Endothelial cell of umbilical vein (primary cell): ENCODE results near the gene CCDC57. TPM values are rescaled to one million over a fixed set of nuclear protein-coding genes. Genes with fewer than 3 reads are reported as not detected.

Source experiments
- BruUV-seq: library from RNA; stranded (reverse); fragments of 400-500 nt; replicated peaks from 2 replicates; lab custom pipeline; 2021; lab: Mats Ljungman, UMichigan
- CTCF ChIA-PET: fragments of 300-600, 350-600 bp; sonication (Branson Sonifier 250); formaldehyde crosslinking; loops from one replicate; lab custom pipeline; 2021; ENCODE audit warnings: antibody characterized with exemption, inconsistent platforms; lab: Charles Lee
- POLR2A ChIA-PET: fragments of 300-600, 350-600 bp; sonication (Branson Sonifier 250); formaldehyde crosslinking; loops from one replicate; lab custom pipeline; 2021; ENCODE audit warnings: antibody characterized with exemption, inconsistent platforms; lab: Charles Lee
- DNase-seq: peaks from one replicate; pipeline ENCODE4 v3.0.0-alpha.2; 2011; ENCODE audit warnings: low read depth, low spot score
- FAIRE-seq: peaks from 2 replicates; lab custom pipeline; 2011; peaks lifted over from hg19 to GRCh38; lab: Jason Lieb, UNC
- H2AFZ ChIP-seq: 2 replicates; pipeline ENCODE4 v1.6.0; 2012; ENCODE audit warnings: low read depth, low read length, control low read depth, inconsistent platforms
- H3K27ac ChIP-seq: 2 replicates; pipeline ENCODE4 v1.5.1; 2011; ENCODE audit warnings: low read depth, mild to moderate bottlenecking, control low read depth, low read length, moderate library complexity; ENCODE audit not compliant: insufficient read depth
- H3K27me3 ChIP-seq, 2 experiments: 2 replicates each; pipeline versions ENCODE4 v1.6.0 to v1.6.1; 2011; ENCODE audit warnings: low read length in 2 of 2, mixed read lengths in 1 of 2; ENCODE audit not compliant: control insufficient read depth in 2 of 2, insufficient read depth in 2 of 2
- H3K36me3 ChIP-seq, 2 experiments: 2 replicates in 1 of 2; 3 replicates in 1 of 2; pipeline ENCODE4 v1.5.1; 2011; ENCODE audit warnings: low read length in 2 of 2, mild to moderate bottlenecking in 1 of 2, moderate library complexity in 1 of 2; ENCODE audit not compliant: control insufficient read depth in 2 of 2, insufficient read depth in 2 of 2; ENCODE audit errors: extremely low read depth in 1 of 2
- H3K4me1 ChIP-seq: 3 replicates; pipeline ENCODE4 v1.5.1; 2011; ENCODE audit warnings: mild to moderate bottlenecking, low read length; ENCODE audit not compliant: control insufficient read depth, insufficient read depth; ENCODE audit errors: extremely low read depth
- H3K4me2 ChIP-seq: 2 replicates; pipeline ENCODE4 v1.6.1; 2011; ENCODE audit warnings: low read length, control low read depth, mixed read lengths; ENCODE audit not compliant: insufficient read depth
- H3K4me3 ChIP-seq, 3 experiments: fragments of 200-600 bp in 1 of 3; sonication (generic), shearing (Covaris generic) in 1 of 3; replicated peaks in 1 of 3; 2 replicates each; pipeline ENCODE4 v1.5.1; 2011 to 2016; ENCODE audit warnings: control low read depth in 3 of 3, low read length in 3 of 3, mild to moderate bottlenecking in 2 of 3, inconsistent platforms in 1 of 3, low read depth in 1 of 3, moderate library complexity in 1 of 3; ENCODE audit not compliant: insufficient read depth in 1 of 3
- H3K79me2 ChIP-seq: 2 replicates; pipeline ENCODE4 v1.6.0; 2012; ENCODE audit warnings: low read length, inconsistent platforms; ENCODE audit not compliant: control insufficient read depth, insufficient read depth
- H3K9ac ChIP-seq: replicated peaks from 2 replicates; pipeline ENCODE3; 2011; ENCODE audit warnings: low read length, control low read depth; ENCODE audit not compliant: insufficient read depth; ENCODE audit errors: extremely low read depth
- H3K9me1 ChIP-seq: replicated peaks from 3 replicates; pipeline ENCODE4 v1.6.0; 2011; ENCODE audit warnings: mild to moderate bottlenecking, low read length; ENCODE audit not compliant: control insufficient read depth, insufficient read depth; ENCODE audit errors: extremely low read depth
- H3K9me3 ChIP-seq: replicated peaks from 2 replicates; pipeline ENCODE4 v1.5.1; 2012; ENCODE audit warnings: low read length, inconsistent platforms; ENCODE audit not compliant: control insufficient read depth, insufficient read depth
- H4K20me1 ChIP-seq: replicated peaks from 2 replicates; pipeline ENCODE3; 2011; ENCODE audit warnings: mild to moderate bottlenecking, low read length; ENCODE audit not compliant: control insufficient read depth, insufficient read depth; ENCODE audit errors: extremely low read depth
- EZH2 ChIP-seq: IDR thresholded peaks from 2 replicates; pipeline ENCODE4 v1.6.1; 2012; ENCODE audit warnings: borderline replicate concordance, low read depth, mild to moderate bottlenecking, moderate library complexity, low read length, inconsistent platforms; ENCODE audit not compliant: severe bottlenecking
- FOS ChIP-seq: IDR thresholded peaks from 2 replicates; pipeline ENCODE4 v1.6.1; 2011; ENCODE audit warnings: mild to moderate bottlenecking, low read length, moderate library complexity, borderline replicate concordance; ENCODE audit not compliant: insufficient read depth
- GATA2 ChIP-seq: IDR thresholded peaks from 2 replicates; pipeline ENCODE4 v1.7.0; 2011; ENCODE audit warnings: low read depth, mild to moderate bottlenecking, moderate library complexity, mixed read lengths, low read length; ENCODE audit not compliant: insufficient read length, insufficient read depth
- JUN ChIP-seq: IDR thresholded peaks from 2 replicates; pipeline ENCODE4 v1.6.1; 2011; ENCODE audit warnings: borderline replicate concordance, low read depth; ENCODE audit not compliant: insufficient read length, insufficient read depth
- MYC ChIP-seq: IDR thresholded peaks from one replicate; pipeline ENCODE4 v1.6.1; 2011; ENCODE audit warnings: mild to moderate bottlenecking, low read depth, low read length
- POLR2A ChIP-seq: IDR thresholded peaks from 2 replicates; pipeline ENCODE4 v1.6.1; 2012; ENCODE audit warnings: low read depth, mild to moderate bottlenecking, control low read depth, low read length
- POLR2AphosphoS5 ChIP-seq: IDR thresholded peaks from 2 replicates; pipeline ENCODE4 v1.6.1; 2012; ENCODE audit warnings: low read depth, mild to moderate bottlenecking, control low read depth, low read length, moderate library complexity; ENCODE audit not compliant: insufficient read depth
- dilution Hi-C: fragments of 300-500 bp; cut with MboI; formaldehyde crosslinking; loops from one replicate; pipeline ENCODE4 v1.15.0; 2019; ENCODE audit warnings: low sequenced_read_pairs; ENCODE audit not compliant: extremely low pct_ligation_motif_present
- intact Hi-C: fragments of 100-400 bp; cut with micrococcal nuclease; formaldehyde crosslinking; loops from one replicate; pipeline ENCODE4 v1.10.0; 2022
- polyA plus RNA-seq, 4 experiments: library from polyadenylated mRNA; depleted of rRNA in 3 of 4; stranded (reverse) in 3 of 4; unstranded in 1 of 4; fragments of >200 nt; gene quantifications; 2 replicates each; pipeline versions ENCODE4 v1.2.1 to v1.2.3, GENCODE V29; 2011 to 2012; ENCODE audit warnings: missing spikeins in 1 of 4
- total RNA-seq: library from RNA; stranded (reverse); gene quantifications from 2 replicates; pipeline ENCODE4 v1.2.3, GENCODE V29; 2021
- TF ChIP-seq, protein P1 (sequence below): IDR thresholded peaks from 2 replicates; pipeline ENCODE4 v1.6.1; 2011; ENCODE audit not compliant: insufficient read depth, insufficient read length
- TF ChIP-seq, protein P2 (sequence below), 2 donors: IDR thresholded peaks; 1 replicate in 1 of 2; 2 replicates in 1 of 2; pipeline ENCODE4 v1.5.1; 2011; ENCODE audit warnings: low read length in 2 of 2, mild to moderate bottlenecking in 2 of 2, moderate library complexity in 2 of 2, control low read depth in 1 of 2, inconsistent platforms in 1 of 2, low read depth in 1 of 2; ENCODE audit not compliant: insufficient read depth in 1 of 2; ENCODE audit errors: extremely low read depth in 1 of 2

The CCDC57 gene
- total and polyA plus RNA-seq, 2 donors (not counting 3 experiments of a cell fraction or from before 2014, with no cell fraction given) = 18.6 to 31.6 TPM

DNA sequence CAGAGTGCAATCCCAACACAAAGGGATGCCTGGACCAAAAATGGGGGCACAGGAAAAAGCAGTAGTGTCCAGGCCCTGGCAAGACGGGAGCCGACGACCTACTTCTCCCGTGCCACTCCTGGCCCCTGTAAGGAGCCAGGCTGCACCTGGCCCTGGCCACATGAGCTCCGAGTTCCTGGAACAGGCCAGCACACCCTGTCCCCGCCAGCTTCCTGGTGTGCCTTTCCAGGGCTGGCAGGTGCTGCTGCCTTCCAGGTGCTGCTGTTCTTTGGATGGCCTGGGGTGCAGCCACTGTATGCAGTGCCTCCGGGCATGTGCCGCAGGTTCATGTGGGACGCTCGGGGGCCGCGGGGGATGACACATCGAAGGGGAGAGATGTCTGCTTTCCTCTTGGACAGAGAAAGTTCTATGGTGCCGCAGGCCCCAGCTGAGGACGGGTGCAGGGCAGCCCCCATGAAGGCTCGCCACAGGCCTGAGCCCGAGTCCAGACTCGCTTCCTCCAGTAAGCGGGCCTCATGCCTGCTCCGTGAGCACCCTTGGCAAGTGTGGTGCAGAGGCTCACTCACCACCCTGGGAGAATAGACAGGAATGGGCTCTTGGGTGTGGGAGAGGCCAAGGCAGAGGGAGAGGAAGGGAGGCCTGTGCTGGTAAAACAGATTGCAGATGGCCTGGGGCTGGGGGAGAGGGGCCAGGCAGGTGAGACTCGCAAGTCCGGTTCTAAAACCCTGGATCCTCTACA, 59.9 kb downstream of the CCDC57 start:
- Histone ChIP-seq H2AFZ (no peak overlapping the region), H3K4me3 (no peak overlapping the region), H3K27me3 (no peaks in the 10 kb centered on the region), H3K9me3 (no peaks in the 10 kb centered on the region), H4K20me1 (no peaks in the 10 kb centered on the region), H3K36me3 (no peaks in the 10 kb centered on the region), H3K4me2 (no peak overlapping the region), H3K9ac (no peak overlapping the region), H3K79me2 (no peaks in the 10 kb centered on the region), H3K9me1 (no peaks in the 10 kb centered on the region), H3K4me1 (no peaks in the 10 kb centered on the region), H3K27ac (no peak overlapping the region)
- POLR2A ChIA-PET = no interaction called here
- CTCF ChIA-PET = interaction anchor here (1.5 to 8.3 kb wide), 3 partner anchors 57 to 123 kb away, joined by 3 to 127 read pairs (median 5); partner anchors contain the start of genes DCXR and RAC3
- dilution Hi-C loops (no loop called here), intact Hi-C loops (no loop called here)
- TF ChIP-seq, protein P1, sequence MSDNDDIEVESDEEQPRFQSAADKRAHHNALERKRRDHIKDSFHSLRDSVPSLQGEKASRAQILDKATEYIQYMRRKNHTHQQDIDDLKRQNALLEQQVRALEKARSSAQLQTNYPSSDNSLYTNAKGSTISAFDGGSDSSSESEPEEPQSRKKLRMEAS = no peak
- no peak for TF ChIP-seq GATA2
- no peak for TF ChIP-seq FOS
- TF ChIP-seq, protein P2, sequence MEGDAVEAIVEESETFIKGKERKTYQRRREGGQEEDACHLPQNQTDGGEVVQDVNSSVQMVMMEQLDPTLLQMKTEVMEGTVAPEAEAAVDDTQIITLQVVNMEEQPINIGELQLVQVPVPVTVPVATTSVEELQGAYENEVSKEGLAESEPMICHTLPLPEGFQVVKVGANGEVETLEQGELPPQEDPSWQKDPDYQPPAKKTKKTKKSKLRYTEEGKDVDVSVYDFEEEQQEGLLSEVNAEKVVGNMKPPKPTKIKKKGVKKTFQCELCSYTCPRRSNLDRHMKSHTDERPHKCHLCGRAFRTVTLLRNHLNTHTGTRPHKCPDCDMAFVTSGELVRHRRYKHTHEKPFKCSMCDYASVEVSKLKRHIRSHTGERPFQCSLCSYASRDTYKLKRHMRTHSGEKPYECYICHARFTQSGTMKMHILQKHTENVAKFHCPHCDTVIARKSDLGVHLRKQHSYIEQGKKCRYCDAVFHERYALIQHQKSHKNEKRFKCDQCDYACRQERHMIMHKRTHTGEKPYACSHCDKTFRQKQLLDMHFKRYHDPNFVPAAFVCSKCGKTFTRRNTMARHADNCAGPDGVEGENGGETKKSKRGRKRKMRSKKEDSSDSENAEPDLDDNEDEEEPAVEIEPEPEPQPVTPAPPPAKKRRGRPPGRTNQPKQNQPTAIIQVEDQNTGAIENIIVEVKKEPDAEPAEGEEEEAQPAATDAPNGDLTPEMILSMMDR (IDR thresholded peaks at IDR 0.05; ENCODE audit: extremely low read depth in 1 of 2, insufficient read depth in 1 of 2, low read depth in 1 of 2, low read length in 2 of 2) = no peak
- TF ChIP-seq JUN = no peak
- no peak for TF ChIP-seq POLR2AphosphoS5
- no peak for TF ChIP-seq EZH2
- TF ChIP-seq MYC = no peak
- TF ChIP-seq POLR2A = no peak
- BruUV-seq = no TSS peak
- DNase-seq = no peak
- no peak for FAIRE-seq
